ENCODE measurements around the gene EXT2.
A peak's percentile ranks its signal among the peaks of the same experiment; 100 is the strongest.

The EXT2 gene

GRCh38 chr11:44269369-44270351 lies 174.2 kb downstream of the EXT2 start:
- DNase-seq = no peak

DNA sequence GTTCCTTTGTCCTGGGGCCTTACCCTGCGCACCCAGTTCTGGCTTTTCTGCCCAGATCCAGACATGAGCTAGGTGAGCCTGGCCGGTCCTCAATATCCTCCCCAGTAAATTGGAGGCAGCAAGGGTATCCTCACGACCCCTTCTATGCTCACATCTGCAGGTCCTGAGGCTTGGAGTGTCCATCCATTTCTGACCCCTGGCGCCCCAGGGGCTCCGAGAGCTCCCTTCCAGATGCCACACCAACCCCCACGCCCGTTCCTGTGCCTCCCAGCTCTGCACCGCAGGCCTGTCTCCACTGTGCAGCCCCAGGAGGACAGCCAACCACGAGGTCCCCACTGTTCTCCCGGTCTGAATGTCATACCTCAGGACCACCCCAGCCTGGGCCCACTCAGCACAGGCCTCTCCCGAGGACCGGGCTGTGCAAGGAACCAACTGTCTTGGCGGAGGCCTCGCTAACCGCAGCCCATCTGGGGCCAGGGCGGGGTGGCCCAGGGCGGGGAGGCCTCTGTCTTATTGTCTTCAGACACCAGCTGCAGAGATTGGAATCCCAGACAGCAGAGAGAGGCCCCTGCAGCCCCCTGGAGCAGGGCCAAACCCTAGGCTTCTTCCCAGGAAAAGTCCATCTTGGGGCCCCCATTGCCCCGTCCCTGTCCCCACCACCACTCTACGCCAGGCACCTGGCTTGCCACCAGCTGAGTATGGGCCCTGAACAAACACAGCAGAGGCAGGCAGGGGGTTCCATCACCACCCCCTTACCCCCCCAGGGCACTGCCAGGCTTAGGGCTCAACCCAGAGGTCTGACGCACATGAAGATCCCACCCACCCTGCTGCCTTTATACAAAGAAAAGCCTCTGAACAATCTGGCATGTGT lies 175.2 kb downstream of the EXT2 start:
- DNase-seq = no peak

GRCh38 chr11:44271286-44271685 lies 175.8 kb downstream of the EXT2 start:
- DNase-seq = no peak

- no peak for DNase-seq
Observed at GRCh38 chr11:44274404-44274803, 178.9 kb downstream of the EXT2 start.

- DNase-seq = no peak
Observed at GRCh38 chr11:44275241-44275640, 179.8 kb downstream of the EXT2 start.

GRCh38 chr11:44275961-44276550 lies 180.6 kb downstream of the EXT2 start:
- DNase-seq = no peak

DNA sequence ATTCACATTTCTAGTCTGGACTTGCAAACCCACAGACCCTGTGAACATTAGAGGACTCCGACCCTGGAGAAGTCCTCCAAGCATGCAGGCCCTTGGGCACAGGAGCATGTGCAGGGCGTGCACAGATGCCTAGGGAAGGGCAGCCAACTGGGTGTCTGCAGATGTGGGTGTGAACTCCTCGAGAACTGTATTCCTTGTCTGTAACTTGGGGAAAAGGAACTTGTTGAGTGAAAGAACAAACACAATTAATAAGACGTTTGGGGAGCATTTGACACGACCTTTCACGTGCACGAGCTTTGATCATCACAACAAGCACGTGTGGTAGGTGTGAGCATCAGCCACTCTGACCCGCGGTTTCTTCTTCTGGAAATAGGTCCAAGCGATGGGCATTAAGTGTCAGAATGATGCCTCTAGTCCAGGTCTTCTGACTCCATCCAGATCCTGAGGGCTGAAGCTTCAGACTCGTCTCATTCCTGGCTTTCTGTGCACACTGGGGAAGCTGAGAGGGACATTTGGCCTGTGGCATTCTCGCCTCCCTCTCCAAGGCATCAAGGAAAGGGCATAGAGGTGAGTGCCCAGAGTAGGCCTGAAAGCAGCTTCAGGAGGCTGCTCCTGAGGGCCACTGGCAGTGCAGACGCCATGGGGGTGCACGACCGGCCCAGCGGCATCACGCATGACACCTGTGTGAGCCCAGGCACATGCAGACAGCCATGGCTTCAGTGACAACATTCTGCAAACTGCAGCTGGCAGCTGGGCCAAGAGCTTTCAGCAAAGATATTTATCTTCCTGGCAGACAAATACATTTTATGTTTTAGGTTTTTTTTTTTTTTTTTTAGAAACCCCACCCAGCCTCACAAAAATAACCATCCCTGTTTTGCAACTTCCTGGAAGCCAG lies 182.0 kb downstream of the EXT2 start:
- DNase-seq = no peak

DNA sequence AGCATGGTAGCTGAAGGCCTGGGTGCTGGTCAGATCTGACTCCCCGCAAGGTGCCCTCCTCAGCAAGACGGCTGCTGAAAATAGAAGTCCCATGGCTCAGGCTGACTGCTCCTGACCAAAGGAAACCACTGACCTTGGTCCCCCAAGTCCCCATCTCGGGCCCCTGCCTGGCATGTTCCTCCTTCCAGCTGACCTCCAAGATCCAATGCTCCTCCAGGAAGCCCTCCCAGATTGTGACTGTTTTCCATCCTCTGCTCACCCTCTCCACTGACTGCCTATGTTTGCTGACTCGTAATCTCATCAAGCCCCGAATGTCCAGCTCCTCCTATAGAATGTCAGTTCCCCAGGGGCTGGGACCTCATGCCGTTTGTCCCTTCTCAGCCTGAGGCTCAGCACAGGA lies 184.0 kb downstream of the EXT2 start:
- no peak for DNase-seq

DNA sequence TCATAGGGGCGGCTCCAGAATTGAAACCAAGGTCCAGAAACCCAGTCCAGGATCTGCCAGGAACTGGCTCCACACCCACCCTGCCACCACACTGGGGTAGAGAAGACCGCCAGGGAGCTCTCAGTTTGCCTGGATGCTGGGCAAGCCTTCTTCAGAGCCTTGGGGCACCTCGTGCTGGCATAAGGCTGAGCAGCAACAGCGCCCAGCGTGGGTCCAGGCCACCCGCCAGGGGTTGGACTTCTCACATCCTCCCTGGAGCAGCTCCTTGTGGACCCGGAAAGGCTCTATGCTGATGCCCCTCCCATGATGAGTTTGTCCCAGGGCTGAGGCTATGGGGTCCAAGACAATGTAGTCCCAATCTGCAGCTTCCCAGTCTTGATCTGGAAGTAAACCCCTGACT lies 184.8 kb downstream of the EXT2 start:
- no peak for DNase-seq

DNA sequence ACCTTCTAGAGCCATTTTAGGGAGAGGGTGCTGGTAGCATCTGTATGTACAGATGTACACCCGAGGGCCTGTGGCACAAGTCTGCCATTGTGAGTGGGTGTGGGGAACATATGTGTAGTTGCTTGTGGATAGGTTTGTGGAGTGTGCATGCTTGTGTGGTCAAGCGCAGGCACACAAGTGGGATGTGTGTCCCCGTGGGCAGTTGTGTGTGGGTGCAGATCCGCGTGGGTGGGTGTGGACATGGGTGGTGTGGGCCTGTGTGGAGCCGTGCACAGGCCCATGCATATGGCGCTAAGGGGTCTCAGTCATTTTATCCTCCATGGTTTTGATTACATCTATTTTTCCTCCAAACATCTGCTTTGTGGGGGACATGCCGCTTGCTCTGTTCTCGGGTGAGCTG lies 185.7 kb downstream of the EXT2 start:
- no peak for DNase-seq

DNA sequence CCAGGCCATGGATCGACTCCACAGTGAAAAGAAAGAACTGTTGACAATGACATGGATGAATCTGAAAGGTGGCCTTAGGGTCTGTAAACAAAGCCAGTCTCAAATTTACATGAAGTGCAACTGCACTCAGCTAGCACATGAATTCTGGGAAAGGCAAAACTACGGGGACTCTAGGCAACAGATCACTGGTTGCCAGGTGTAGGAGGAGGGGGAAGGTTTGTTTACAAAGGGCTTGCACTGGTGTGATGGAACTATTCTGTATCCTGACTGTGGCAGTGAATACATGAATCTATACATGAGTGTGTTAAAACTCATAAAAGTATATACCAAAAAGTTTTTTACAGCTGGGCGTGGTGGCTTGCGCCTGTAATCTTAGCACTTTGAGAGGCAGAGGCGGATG lies 187.1 kb downstream of the EXT2 start:
- no peak for DNase-seq

DNA sequence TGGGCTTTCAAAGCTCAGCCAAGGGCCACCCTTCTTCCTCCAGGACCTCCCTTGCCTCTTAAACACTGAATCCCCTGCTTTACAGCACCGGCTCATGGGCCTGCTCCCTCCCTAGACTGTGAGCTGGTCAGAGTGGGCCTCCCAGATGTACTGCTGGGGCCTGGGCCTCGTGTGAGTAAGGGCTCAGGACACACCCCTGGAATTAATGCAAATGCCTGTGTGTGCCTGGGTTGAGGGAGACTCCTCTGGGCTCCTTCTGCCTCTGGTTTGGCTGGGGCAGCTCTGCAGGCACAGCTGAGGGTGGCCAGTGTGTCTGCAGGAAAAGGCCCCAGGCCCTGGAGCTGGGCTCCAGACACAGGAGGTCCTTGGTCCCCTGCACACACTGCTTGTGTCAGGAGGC lies 190.3 kb downstream of the EXT2 start:
- no peak for DNase-seq

DNA sequence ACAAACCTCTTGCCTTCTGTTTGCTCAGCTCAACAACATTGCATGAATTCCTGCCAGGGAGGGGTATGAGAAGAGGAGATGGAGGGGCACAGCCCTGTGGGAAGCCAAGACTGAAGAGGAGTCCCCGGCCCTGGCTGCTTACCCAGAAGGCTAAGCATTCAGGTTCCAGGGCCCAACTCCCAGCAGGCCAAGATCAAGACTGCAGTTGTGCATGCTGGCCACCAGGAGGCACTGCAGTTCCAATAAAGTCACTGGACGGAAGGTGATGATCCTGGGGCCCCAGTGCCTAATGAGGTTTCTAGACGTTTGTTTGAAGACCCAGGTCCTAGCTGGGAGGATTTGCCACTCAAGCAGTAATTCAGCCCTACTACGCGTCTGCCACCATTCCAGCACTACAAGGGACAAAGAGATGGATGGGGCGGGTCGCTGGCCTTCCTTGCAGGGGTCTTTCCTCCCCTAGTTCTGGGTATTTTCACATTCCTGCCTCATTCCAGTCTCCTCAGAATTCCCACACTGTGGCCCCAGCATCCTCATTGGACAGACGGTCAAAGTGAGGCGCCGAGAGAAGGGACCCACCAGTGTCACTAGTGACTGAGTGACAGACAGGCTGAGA lies 190.9 kb downstream of the EXT2 start:
- DNase-seq = peak; percentile 74

- DNase-seq = no peak
Observed at GRCh38 chr11:44286911-44287310, 191.4 kb downstream of the EXT2 start.

DNA sequence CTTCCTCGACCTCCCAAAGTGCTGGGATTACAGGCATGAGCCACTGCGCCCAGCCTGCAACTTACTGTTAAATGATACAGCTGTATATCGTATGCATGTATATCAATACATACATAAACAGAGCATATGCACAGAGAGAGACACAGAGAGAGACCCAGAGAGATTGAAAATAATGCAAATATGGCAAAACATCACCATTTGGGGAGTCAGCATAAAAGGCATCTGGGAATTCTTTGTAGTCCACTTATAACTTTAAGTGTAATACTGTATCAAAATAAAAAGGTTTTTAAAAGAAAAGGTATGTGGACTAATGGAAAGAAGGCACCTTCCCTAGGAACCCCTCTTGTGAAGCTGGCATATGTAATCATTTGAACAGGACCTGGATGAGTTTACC lies 192.7 kb downstream of the EXT2 start:
- no peak for DNase-seq

- DNase-seq = no peak
Observed at GRCh38 chr11:44290208-44290607, 194.7 kb downstream of the EXT2 start.

All from suppressor macrophage treated with lipopolysaccharide for 4 hours (primary cell).